22Rv1 (cell line): ENCODE results near the gene NOSIP.

Experiments used
- ZFX ChIP-seq: fragments of 450-650 bp; IDR thresholded peaks from 2 replicates; pipeline ENCODE4 v1.6.1; 2017; ENCODE audit warnings: antibody characterized with exemption, borderline replicate concordance
- TF ChIP-seq, protein P1 (sequence below): fragments of 450-650 bp; IDR thresholded peaks from 2 replicates; pipeline ENCODE4 v1.5.1; 2017; ENCODE audit warnings: mild to moderate bottlenecking

DNA sequence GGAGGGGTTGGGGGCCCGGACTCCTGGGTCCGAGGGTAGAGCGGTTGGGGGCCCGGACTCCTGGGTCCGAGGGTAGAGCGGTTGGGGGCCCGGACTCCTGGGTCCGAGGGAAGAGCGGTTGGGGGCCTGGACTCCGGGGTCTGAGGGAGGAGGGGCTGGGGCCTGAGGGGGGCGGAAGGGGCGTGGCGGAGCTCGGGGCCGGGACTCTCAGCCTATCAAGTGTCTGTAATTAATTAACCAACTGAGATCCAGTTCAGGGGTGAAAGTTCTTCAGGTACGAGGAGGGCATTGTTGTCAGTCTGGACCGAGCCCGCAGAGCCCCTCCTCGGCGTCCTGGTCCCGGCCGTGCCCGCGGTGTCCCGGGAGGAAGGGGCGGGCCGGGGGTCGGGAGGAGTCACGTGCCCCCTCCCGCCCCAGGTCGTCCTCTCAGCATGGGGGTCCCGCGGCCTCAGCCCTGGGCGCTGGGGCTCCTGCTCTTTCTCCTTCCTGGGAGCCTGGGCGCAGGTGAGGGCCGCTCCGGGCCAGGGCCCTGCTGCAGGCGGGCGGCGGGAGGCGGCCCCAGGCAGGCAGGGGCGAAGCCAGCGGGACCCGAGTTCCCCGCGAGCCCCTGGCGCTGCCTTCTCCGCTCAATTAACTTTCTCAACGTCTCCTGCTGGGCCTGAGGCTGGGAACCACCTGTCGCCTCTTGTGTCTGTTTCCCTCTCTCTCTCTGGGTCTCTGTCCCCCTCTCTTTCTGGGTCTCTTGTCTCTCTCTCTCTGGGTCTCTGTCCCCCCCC is 67.2 kb downstream of the NOSIP start:
- TF ChIP-seq, protein P1, sequence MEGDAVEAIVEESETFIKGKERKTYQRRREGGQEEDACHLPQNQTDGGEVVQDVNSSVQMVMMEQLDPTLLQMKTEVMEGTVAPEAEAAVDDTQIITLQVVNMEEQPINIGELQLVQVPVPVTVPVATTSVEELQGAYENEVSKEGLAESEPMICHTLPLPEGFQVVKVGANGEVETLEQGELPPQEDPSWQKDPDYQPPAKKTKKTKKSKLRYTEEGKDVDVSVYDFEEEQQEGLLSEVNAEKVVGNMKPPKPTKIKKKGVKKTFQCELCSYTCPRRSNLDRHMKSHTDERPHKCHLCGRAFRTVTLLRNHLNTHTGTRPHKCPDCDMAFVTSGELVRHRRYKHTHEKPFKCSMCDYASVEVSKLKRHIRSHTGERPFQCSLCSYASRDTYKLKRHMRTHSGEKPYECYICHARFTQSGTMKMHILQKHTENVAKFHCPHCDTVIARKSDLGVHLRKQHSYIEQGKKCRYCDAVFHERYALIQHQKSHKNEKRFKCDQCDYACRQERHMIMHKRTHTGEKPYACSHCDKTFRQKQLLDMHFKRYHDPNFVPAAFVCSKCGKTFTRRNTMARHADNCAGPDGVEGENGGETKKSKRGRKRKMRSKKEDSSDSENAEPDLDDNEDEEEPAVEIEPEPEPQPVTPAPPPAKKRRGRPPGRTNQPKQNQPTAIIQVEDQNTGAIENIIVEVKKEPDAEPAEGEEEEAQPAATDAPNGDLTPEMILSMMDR, result no peak
- no peak for TF ChIP-seq ZFX
